ENCODE data around the gene TANC2.

- TF ChIP-seq CTCF (IDR thresholded peaks at IDR 0.05): no peak
- TF ChIP-seq POLR2A (IDR thresholded peaks at IDR 0.05): no peak
These were observed 44.2 kb upstream of the TANC2 start for GRCh38 chr17:62921817-62922216.

All from esophagus squamous epithelium (tissue), 4 donors.